Transverse colon (tissue), 4 donors: ENCODE data around the gene PSMD14.

Source experiments
- CTCF ChIP-seq, 5 experiments: fragments of 200-600 bp in 3 of 5; fragments of 450-650 bp in 2 of 5; sonication (generic) in 3 of 5; IDR thresholded peaks; 1 replicate in 2 of 5; 2 replicates in 3 of 5; pipeline ENCODE4 v1.5.1; 2016 to 2017; ENCODE audit warnings: antibody characterized with exemption in 5 of 5, inconsistent platforms in 3 of 5, mild to moderate bottlenecking in 2 of 5, moderate library complexity in 1 of 5
- POLR2AphosphoS5 ChIP-seq, 3 donors: sonication (generic); formaldehyde crosslinking; IDR thresholded peaks; one replicate each; pipeline ENCODE4 v1.6.1; 2016; ENCODE audit warnings: antibody characterized with exemption in 3 of 3

GRCh38 chr2:161424394-161424769 lies 116.2 kb downstream of the PSMD14 start:
- TF ChIP-seq CTCF (IDR thresholded peaks at IDR 0.05), result no peak
- no peak for TF ChIP-seq POLR2AphosphoS5 (IDR thresholded peaks at IDR 0.05)
